Measurements from ENCODE around the gene ZDHHC1.
A peak's percentile ranks its signal among the peaks of the same experiment; 100 is the strongest.
"Not testable (repeated sequence)": the region's sequence is repeated elsewhere in the genome, so short reads cannot be mapped to it uniquely, and the experiment has no call there.

The ZDHHC1 gene

GRCh38 chr16:67429799-67430503, 13.7 kb upstream of the ZDHHC1 start:
- DNase-seq: peak in 1 of 2 experiments; percentile 10

- no peak for DNase-seq
Observed at GRCh38 chr16:67429053-67429798, 12.9 kb upstream of the ZDHHC1 start.

GRCh38 chr16:67428146-67428731, 12.0 kb upstream of the ZDHHC1 start:
- peak; percentile 41 to 54 for DNase-seq

- no peak for DNase-seq
Observed at GRCh38 chr16:67426950-67427349, 10.7 kb upstream of the ZDHHC1 start.

GRCh38 chr16:67426022-67426421, 9.7 kb upstream of the ZDHHC1 start:
- no peak for DNase-seq

GRCh38 chr16:67425580-67425979, 9.3 kb upstream of the ZDHHC1 start:
- no peak for DNase-seq

GRCh38 chr16:67425061-67425460, 8.8 kb upstream of the ZDHHC1 start:
- DNase-seq: no peak

GRCh38 chr16:67424261-67424615, 8.0 kb upstream of the ZDHHC1 start:
- DNase-seq: no peak

- DNase-seq: no peak
Observed at GRCh38 chr16:67423611-67424260, 7.5 kb upstream of the ZDHHC1 start.

- no peak for DNase-seq
Observed at GRCh38 chr16:67423015-67423414, 6.7 kb upstream of the ZDHHC1 start.

- DNase-seq: no peak
Observed at GRCh38 chr16:67421030-67421429, 4.8 kb upstream of the ZDHHC1 start.

GRCh38 chr16:67419931-67420330, 3.7 kb upstream of the ZDHHC1 start:
- no peak for DNase-seq

GRCh38 chr16:67419502-67419901, 3.2 kb upstream of the ZDHHC1 start:
- DNase-seq: no peak

- no peak for DNase-seq
Observed at GRCh38 chr16:67417333-67418061, 1.2 kb upstream of the ZDHHC1 start.

- not testable (repeated sequence) for DNase-seq
Observed at GRCh38 chr16:67415421-67415820, 856 bp downstream of the ZDHHC1 start.

GRCh38 chr16:67413978-67414911, 2.0 kb downstream of the ZDHHC1 start:
- no peak for DNase-seq

- no peak for DNase-seq
Observed at GRCh38 chr16:67412294-67412693, 4.0 kb downstream of the ZDHHC1 start.

GRCh38 chr16:67411339-67411738, 4.9 kb downstream of the ZDHHC1 start:
- no peak for DNase-seq

GRCh38 chr16:67409631-67410030, 6.6 kb downstream of the ZDHHC1 start:
- no peak for DNase-seq

- no peak for DNase-seq
Observed at GRCh38 chr16:67407788-67408452, 8.4 kb downstream of the ZDHHC1 start.

GRCh38 chr16:67407176-67407787, 9.0 kb downstream of the ZDHHC1 start:
- no peak for DNase-seq

Measured in stimulated activated CD4-positive, alpha-beta T cell treated with anti-CD3 and anti-CD28 coated beads, Interleukin-4, amount 100 ng/mL, for 4 hours (primary cell).